AG04449 (cell line): Measurements from ENCODE around the gene DGKE.

Source experiments
- CTCF ChIA-PET: fragments of 350-600 bp; formaldehyde crosslinking; extraction: SDS; loops from one replicate; lab custom pipeline; 2021; ENCODE audit warnings: antibody characterized with exemption; lab: Yijun Ruan, JAX
- POLR2A ChIA-PET: fragments of 400-600, 350-600 bp; formaldehyde crosslinking; extraction: SDS; loops from one replicate; lab custom pipeline; 2020; ENCODE audit warnings: antibody characterized with exemption, inconsistent platforms; lab: Yijun Ruan, JAX
- DNase-seq: peaks from one replicate; pipeline ENCODE4 v3.0.0-alpha.2; 2010; ENCODE audit warnings: low read depth, low spot score
- H3K4me3 ChIP-seq: 2 replicates; pipeline ENCODE4 v1.5.1; 2011; ENCODE audit warnings: low read depth, mild to moderate bottlenecking, control low read depth, low read length
- CTCF ChIP-seq: IDR thresholded peaks from one replicate; pipeline ENCODE4 v1.5.1; 2011; ENCODE audit warnings: mild to moderate bottlenecking, moderate library complexity, low read length, control low read depth, inconsistent platforms; ENCODE audit not compliant: insufficient read depth; ENCODE audit errors: missing control alignments

Gene DGKE

GRCh38 chr17:56896217-56896967, 62.4 kb downstream of the DGKE start:
- POLR2A ChIA-PET: interaction anchor here (1.1 kb wide), 1 partner anchor 17 kb away, joined by 3 read pairs; the partner anchor contains the start of gene TRIM25

GRCh38 chr17:56896968-56897359, 63.0 kb downstream of the DGKE start:
- ChIA-PET CTCF (interaction anchor here (1.7 kb wide), 1 partner anchor 15 kb away, joined by 6 read pairs; no protein-coding TSS in a partner anchor), POLR2A (interaction anchor here (1.1 kb wide), 1 partner anchor 17 kb away, joined by 3 read pairs; the partner anchor contains the start of gene TRIM25)
- no peak overlapping the region for H3K4me3 ChIP-seq
- no peak for TF ChIP-seq CTCF
- DNase-seq: no peak

More at GRCh38 chr17:56896217-56896967, 62.4 kb downstream of the DGKE start:
- H3K4me3 ChIP-seq: no peak overlapping the region
- no peak for TF ChIP-seq CTCF
- CTCF ChIA-PET: interaction anchor here (1.7 kb wide), 1 partner anchor 14 kb away, joined by 6 read pairs; no protein-coding TSS in a partner anchor
- no peak for DNase-seq

GRCh38 chr17:56897646-56898424, 63.9 kb downstream of the DGKE start:
- TF ChIP-seq CTCF: no peak
- no peak for DNase-seq
- ChIA-PET POLR2A (interaction anchor here (1.1 kb wide), 1 partner anchor 16 kb away, joined by 3 read pairs; the partner anchor contains the start of gene TRIM25), CTCF (interaction anchor here (1.7 kb wide), 1 partner anchor 16 kb away, joined by 6 read pairs; no protein-coding TSS in a partner anchor)
- H3K4me3 ChIP-seq: no peak overlapping the region

DNA sequence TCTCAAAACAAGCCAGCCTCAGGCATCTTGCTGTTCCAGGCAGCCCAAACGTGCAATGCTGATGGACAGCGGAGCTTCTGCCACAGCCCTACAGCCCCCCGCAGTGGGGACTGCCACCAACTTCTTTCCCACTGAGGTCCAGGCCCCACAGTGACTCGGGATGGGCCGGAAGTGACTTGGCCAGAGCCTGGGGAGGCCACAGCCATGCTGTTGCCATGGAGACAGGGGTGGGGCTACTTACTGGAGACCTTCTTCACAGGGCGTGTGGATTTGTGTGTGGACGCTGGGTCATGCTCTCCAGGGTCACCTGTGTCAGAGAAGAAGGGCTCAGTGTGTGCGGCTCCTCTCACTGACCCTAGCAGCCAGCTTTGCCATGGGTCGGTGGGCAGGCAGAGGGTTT, 64.9 kb downstream of the DGKE start:
- no peak for TF ChIP-seq CTCF
- no peak for DNase-seq
- no peak overlapping the region for H3K4me3 ChIP-seq
- ChIA-PET CTCF (interaction anchor here (1.2 kb wide), 1 partner anchor 79 kb away, joined by 3 read pairs; no protein-coding TSS in a partner anchor), POLR2A (no interaction called here)

DNA sequence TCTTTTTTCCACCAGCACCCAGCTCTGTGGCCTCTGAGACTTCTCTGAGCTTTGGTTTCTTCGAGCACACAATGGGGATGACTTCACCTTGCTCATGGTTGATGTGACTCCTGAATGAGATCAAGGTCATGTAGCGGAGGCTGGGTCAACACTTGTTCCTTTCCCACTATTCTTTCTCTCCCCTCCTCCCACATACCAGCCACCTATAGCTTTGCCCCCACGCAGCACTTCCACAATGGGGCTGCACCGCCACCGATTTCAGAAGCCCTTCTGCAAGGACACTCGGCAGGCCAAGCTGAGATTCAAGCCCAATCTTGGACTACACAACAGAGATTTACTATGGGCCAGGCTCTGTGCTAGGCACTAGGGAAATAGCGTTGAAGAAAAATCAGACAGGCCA, 65.5 kb downstream of the DGKE start:
- no peak overlapping the region for H3K4me3 ChIP-seq
- ChIA-PET POLR2A (no interaction called here), CTCF (interaction anchor here (1.0 to 1.2 kb wide), 2 partner anchors 79 to 111 kb away, joined by 3 to 4 read pairs; no protein-coding TSS in a partner anchor)
- TF ChIP-seq CTCF: no peak
- DNase-seq: no peak
